SHP77 treated with DMSO at 0.1 percent for 48 hours (cell line): ENCODE results near the gene LRSAM1.

Source experiments
- DNase-seq: peaks from one replicate; lab custom pipeline; 2025; lab: John Stamatoyannopoulos, UW

The LRSAM1 gene

DNA sequence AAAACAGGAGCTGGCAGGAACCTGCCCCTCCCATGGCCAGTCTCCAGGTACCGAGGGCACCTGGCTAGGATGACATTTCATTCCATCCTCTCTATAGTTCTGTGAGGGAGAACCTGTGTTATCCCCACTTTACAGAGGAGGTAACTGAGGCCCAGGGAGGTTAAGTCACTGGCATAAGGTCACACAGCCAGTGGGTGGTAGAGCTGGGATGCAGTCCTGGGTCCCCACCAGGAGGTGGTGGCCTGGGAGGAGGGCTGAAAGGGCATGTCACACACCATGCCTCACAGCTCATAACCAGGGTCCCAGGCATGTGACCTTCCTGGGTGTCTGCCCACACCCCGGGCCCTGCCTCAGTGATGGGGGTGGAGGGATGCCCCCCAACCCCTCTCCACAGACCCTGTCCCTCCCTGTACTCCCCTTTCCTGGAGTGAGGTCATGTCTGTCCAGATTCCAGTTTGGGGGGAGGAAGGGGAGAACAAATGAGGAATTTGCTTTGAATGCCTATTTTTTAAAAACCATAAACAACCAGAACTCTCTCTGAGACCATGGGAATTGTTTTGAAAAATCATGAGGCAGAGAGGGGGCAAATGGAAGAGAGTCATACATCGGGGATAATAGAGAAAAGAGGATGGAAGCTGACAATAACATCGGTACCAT lies 83.1 kb downstream of the LRSAM1 start:
- no peak for DNase-seq

DNA sequence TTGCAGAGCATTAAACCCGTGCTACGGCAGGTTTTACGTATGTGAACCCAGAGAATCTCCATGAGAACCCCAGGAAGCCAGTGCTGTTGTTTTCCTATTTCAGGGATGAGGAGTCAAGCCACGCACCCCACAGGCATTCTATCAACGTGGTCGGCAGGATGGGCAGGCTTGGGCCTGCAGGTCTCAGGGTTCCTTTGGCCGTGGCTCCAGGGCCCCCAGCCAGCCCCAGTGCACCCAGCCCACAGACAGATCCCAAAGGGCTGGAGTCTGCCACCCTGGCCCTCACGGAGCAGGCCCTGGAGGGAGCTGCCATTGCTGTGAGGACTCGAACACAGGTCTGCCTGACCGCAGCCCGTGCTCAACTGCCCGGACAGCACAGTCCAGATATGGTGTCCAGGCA lies 83.6 kb downstream of the LRSAM1 start:
- DNase-seq: no peak

DNA sequence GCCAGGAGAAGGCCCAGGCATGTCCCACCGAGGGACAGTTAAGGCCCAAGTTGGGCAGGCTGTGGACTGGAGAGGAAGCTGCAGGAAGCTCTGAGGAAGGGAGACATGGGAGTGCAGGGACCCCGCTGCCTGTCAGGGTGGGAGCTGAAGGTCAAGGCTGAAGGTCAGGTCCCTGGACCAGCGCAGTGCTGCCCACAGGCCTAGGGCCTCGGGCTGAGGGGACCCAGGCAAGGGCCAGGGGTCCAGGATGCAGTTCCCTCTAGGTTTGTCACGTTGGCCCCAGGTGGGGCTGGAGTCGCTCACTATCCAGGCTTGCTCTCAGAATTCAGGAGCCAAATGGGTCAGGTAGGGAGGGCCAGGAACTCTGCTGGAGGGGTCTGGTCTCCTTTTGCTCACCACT lies 84.1 kb downstream of the LRSAM1 start:
- no peak for DNase-seq

DNA sequence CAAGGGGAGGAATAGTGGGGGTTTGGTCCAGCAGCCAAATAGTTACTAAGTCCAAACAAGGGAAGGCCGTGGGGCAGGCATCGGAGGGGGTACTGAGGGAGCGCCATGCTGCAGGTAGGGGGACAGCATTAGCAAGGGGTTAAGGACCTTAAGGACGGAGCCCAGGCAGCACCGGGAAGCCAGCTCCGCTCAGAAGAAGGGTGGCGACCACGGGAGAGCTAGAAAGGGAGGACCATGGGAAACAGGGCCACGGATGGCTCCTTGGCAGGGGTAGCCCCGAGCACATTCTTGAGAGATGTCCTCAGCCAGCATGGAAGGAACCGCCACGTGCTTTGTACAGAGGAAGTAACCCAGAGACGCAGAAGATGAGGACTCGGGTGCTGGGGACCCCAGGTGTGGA lies 84.5 kb downstream of the LRSAM1 start:
- no peak for DNase-seq

DNA sequence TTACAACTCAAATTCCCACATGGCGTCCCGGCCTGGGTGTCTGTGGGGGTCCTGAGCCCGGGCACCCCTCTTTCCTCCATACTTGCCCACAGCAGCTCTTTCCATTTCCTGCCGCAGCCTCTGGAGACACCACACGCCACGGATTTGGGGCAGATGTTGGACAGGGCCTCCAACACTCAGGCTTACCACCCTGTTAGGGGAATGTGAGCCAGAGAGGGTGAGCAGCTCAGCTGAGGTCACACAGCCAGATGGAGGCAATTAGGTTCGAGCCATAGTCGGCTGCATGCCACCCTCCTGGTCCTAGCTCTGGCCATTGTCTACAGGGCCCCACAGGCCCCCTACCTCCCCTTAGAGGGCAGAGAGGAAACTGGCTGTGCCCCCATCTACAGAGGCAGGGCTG lies 85.2 kb downstream of the LRSAM1 start:
- DNase-seq: no peak

DNA sequence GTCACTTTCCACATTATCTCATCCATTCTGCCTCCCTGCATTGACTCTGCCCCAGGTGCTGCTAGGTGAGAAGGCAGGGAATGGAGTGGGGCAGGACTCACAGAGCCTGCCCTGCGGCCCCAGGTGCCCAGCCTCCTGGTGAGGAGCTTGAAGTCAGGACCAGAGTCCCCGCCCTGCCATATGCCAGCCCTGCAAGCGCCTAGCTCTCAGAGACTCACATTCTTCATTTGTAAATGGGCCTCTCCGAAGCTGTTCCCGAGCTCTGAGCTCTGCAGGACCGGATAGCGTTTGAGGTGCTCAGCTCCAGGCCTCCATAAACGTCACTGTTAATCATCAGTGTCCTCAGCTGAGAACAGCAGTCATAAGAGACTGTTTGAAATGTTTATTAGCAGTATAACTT lies 85.7 kb downstream of the LRSAM1 start:
- no peak for DNase-seq

DNA sequence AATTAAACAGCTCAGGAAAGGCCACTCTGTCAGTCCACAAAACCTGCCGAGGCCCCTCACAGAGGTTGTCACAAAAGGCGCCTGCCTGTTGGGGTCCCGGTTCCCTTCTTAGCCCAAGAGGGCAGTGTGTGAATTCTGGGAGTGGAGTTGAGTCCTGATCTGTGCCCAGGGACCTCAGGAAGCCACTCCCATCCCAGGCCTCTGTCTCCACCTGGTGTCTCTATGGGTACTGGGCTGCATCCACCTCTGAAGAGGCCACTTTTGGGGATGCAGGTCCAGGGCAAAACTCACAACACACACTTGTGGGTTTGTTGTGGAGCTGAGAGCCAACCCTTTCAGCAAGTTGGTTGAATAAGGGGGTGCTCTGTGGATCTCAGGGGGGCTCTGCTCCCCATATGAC lies 86.5 kb downstream of the LRSAM1 start:
- no peak for DNase-seq

DNA sequence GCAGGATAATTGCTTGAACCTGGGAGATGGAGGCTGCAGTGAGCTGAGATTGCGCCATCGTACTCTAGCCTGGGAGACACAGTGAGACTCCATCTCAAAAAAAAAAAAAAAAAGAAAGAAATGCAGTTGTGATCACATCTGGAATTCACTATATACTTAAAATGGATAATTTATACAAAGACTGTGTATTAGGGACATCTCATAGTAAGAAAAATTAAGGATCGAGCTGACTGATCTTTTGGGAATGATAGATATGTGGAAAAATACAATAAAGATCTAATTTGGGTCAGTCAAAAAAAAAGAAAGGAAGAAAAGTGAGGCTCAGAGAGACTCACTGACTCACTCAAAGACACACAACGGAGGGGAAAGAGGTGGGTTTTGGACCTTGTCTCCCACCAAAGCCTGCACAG lies 87.5 kb downstream of the LRSAM1 start:
- DNase-seq: no peak

DNA sequence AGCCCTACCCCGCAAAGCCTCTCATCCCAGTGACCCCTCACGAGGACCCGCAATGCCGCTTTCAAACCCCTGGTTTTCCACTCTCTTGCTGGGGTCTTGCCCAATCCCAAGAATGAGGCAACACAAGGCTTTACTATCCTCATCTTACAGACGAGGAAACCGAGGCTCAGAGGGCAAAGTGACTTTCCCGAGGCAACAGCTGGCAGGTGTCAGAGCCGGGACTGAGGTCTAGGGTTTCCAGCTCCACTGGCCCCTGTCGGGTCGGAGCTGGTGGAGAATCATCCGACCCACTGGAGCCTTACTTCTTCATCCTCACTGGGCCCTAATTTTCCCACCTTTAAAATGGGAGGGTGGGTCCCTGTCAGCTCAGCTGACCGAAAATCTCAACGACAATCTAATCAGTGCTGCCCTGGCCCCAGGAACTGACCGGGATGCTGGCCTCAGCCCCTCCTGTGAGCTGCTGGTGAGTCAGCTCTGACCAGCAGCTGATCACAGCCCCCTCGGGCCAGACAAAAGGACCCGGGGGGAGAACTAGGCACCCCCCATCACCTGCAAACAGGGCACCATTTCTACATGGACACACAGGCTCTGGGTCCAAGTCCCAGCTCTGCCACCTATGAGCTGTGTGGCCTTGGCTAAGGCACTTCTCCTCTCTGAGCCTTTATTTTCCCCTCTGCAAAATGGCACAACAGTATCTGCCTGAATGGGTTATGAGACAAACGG lies 88.1 kb downstream of the LRSAM1 start:
- DNase-seq: no peak

DNA sequence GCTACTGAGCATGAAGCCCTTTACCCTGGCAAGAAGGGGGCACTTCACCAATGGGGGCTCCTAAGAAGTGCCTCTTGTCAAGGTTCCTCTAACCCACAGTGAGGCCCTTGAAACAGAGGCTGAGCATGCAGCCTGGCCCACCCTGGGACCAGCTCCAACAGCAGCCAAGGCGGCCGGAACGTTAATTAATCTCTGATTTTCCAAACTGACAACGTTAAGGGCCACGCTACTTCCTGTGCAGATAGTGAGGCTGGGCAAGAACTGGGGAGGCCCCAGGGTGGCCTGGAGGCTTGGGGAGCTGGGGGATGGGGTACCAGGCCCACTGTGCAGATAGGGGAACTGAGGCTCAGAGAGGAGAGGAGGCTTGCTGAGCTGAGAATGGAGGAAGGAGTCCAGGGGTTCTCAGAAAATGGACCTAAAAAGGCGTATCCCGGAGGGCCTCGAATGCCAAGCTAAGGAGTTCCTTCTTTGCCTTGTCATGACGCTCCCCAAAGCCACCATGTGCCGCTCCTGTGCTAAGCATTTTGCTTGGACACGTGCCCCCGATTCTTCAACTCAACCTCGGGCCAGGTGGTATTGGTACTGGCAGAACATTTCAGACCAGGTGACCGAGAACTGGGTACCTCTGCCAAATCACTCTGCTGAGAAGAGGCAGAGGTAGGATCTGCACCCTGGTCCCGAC lies 88.8 kb downstream of the LRSAM1 start:
- DNase-seq: no peak

DNA sequence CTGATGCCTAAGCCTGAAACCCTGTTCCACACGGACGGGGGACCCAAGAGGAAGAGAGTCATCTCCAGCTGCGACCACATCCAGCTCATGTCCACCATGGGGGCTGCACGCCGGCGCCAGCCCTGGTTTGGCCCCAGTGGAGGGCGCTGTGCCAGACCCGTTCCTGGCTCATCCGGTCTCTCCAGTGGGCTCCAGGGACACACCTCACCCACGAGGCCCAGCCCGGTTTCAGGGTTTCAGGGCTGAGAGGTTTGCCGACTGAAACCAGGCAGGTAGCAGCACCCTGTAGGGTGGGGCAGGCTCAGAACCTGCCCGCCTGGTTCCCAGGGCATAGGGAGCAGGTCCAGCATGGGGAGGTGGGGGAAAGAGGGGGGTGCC lies 89.3 kb downstream of the LRSAM1 start:
- no peak for DNase-seq

DNA sequence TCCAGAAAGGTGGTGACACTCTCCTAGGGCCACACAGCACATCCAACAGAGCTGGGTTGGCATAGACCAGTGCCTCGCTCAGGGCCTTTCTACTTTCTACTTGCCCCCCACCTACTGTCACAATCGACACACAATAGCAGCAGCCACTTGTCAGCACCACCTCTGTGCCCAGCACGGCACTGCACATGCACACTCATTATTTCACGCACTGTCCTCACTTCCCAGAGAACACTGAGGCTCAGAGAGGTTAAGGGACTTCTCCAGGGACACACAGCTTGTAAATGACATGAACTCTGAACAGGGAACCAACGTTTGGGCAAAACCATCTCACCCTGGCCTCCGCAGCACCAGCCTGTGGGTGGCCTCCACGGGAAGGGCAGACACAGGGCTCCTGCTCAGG lies 89.9 kb downstream of the LRSAM1 start:
- no peak for DNase-seq

DNA sequence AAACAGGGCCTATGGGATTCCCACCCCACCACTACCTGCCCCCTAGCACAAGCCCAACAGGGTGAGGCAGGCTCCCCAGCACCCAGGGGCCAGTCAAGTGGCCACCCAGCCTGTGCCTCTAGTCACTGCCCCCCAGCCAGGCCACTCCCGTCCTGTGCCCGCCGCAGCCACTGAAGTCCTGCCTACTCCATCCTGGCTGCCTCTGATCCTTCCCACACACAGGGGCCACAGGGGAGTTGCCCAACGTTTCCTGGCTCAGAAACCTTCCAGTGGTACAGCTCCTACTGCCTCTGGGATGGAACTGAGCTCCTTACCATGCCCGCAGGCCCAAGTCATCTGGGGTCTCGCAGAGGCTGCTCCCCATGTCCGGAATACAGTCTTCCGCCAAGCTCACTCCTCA lies 90.6 kb downstream of the LRSAM1 start:
- no peak for DNase-seq

DNA sequence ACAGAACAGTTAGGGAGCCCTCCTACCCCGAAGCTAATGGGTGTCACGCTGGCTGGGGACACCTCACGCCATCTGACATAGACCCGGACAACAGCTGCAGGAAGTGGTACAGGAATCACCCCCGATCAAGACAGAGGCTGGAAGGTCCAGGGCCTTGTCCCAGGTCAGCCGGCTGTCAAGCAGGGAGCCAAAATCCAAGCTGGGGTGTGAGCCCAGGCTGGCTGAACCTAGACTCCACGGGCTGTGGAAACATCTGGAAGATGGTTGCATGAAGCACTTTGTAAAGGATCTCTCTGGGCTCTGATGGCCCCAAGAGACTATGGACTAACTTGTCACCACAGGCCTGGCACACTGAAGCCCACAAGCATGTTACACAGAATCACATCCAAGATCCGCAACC lies 91.9 kb downstream of the LRSAM1 start:
- no peak for DNase-seq

DNA sequence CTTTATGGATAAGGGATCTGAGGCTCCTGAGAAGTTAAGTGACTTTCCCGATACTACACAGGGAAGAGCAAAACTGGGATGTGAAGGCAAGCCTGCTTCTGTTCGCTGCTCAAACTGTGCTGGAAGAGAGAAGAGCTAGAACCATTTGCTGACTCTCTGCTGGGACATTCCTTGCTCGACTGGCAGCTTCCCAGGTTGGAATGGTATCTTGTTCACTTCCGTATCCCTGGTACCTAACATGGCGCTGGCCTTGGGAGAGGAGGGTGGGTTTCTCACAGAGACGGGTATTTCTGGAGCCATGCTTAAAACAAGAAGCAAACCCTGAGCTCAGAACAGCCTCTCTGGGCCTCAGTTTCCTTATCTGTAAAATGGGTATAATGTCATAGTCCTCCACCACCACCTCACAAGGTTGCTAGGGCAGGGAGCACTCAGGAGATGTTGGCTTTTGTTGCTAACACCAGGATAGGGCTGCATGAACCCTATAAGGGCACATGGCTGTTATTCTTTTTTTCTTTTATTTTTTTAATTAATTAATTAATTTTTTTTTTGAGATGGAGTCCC lies 92.7 kb downstream of the LRSAM1 start:
- DNase-seq: no peak

DNA sequence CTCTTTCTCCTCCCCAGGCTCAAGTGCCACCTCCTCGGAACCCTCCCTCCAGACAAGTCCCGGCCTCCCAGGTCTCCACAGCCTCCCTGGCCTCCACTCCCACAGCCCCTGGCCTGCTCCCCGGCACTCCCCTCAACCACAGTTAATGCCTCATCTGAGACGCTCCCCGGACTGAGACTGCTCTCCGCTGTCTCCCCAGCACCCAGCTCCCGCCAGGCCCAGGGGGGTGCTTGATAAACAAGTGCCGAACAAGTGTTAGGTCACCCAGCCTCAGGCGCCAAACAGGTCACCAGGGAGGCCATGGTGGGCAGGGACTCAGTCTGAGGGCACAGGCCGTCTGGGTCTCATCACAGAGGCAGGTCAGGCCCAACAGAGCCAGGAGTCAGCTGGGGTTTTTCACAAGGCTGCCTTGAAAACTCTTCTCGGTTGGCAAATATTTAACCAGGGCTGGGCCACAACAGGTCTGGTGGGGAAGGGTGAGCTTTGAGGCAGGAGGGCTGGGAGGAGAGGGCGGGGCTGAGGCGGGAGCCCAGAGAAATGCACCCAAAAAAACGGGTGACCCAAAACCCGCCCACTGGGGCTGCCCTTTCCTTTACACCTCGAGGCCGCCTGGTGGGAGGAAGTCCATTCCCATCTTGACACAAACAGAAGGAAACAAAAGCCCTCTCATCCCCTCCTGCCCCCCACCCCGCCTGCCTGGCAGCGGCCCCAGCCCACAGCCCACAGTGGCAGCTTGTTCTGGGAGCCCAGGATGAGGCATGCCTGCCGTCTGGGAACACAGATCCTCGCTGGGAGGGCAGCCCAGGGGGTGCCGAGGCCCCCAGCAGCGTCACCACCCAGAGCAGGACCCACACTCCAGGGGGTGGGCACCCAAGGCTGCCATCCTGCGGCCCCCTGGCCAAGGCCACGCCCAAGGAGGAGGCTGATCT lies 94.2 kb downstream of the LRSAM1 start:
- no peak for DNase-seq

DNA sequence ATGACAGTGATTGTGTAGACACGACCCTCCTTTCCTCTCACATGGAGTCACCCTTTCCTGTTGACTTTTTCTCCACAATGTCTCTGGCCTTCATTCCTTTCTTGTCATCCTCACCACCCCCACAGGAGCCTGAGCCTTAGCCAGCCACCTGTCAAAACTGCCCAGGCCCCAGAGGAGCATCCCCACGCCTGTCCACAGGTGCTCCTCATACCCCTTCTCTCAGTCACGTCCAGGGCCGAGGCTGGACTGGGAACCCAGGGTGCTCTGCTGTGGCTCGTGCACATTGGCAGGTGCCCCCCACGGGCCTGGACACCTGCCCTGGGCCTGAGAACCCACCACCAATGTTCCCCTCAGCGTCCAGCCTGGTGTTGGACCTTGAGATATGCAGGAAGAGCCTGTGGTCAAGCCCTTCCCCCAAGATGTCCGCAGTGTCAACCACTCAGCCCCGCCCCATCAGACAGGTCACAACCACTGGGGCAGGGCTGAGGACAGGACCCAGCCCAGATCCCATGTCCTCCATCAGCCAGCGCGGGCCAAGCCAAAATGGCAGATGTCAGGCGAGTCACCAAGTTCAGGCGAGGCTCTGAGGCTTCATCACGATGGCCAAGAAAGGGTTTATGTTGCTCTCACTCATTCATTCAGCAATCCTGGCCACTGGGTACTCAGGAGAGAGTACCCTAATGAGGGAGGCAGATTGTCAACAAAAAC lies 95.0 kb downstream of the LRSAM1 start:
- no peak for DNase-seq

DNA sequence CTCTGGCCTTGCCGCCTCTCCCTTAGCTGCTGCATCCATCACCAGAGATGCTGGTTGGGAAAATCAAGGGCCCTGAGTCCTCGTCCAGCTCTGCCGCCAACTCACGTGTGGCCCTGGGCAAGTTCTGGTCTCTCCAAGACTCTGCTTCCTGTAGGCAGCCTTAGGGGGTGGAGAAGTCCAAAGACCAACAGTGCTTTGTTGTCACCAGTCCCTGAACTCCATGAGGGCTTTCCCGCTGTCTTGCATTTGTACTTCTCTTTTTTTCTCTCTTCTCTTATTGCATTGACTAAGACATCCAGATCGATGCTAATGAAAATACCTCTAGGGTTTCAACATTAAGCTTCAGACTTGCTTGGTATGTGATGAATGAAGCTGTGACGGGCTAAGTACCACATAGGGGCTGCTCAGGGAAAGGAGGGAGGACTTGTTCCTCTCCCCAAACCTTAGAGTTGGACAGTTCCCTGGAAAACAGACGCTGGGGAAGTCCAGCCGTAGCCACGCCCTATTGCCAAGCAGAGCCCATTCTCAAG lies 97.1 kb downstream of the LRSAM1 start:
- no peak for DNase-seq

DNA sequence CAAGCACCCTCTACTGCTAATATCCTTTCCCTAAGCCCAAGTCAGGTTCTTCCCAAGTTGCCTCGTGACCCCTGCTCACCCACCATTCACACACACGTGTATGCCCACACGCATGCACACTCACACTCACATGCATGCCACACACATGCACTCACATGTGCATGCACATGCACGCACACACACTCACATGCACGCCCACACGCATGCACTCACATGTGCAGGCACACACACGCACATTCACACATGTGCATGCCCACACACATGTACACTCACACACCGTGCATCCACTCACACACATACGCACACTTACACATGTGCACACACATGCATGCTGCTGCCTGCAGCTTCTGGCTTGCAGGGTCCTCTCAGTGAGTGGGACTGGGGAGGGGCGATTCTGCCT lies 97.9 kb downstream of the LRSAM1 start:
- no peak for DNase-seq

DNA sequence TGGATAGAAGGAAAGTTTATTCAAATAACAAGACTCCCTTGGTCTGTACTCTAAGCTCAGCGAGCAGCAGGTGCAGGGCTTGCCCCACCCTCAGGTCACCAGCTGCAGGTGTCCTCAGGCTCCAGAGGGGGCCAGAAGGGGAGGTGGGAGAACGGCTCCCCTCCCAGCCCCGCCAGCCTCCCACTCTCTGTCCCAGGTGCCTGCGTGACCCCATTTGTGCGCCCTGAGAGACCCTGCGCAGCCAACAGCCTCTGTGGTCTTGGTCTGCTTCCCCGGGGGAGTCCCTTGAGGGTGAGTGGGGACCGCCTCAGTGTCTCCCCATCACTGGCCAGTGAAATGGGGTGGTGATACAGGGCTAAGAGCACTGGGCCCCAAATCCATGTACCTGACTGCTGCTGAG lies 98.4 kb downstream of the LRSAM1 start:
- DNase-seq: no peak

DNA sequence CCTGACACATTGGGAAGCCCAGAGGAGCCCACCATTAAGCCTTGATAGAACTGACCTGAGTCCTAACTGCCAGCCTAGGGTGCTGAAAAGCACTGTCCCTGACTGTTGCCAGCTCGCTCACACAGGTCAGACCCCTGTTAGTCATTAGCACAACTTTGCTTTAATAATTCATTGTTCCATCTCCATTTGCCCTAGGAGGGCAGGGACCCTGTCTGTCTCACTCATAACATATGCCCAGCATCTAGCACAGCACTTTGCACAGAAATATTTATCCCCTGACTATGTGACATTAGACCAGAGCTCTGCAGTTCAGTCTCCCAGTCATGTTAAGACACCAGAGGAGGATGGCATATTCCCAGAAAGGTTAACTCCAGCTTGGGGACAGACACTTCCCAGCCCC lies 99.0 kb downstream of the LRSAM1 start:
- DNase-seq: no peak
